Aorta (tissue), 5 donors: ENCODE measurements around the gene FAM3A. TPM values are rescaled to one million over a fixed set of nuclear protein-coding genes. Genes with fewer than 3 reads are reported as not detected.

Source experiments
- ATAC-seq: fragments of 200-7000 bp; cut with Tn5 transposase; one replicate; pipeline ENCODE4 v1.9.1; 2022; ENCODE audit warnings: moderate library complexity; ENCODE audit not compliant: low FRiP score
- DNase-seq, 2 donors: peaks; one replicate each; pipeline ENCODE4 v3.0.0-alpha.2; 2020
- H3K27ac ChIP-seq, 2 donors: one replicate each; pipeline ENCODE4 v1.5.1; 2013; ENCODE audit warnings: low read length in 2 of 2, mild to moderate bottlenecking in 2 of 2, moderate library complexity in 2 of 2, control low read depth in 1 of 2, inconsistent platforms in 1 of 2, low read depth in 1 of 2
- H3K27me3 ChIP-seq, 2 donors: one replicate each; pipeline ENCODE4 v1.6.1; 2013; ENCODE audit warnings: control low read depth in 1 of 2, low read length in 1 of 2, mild to moderate bottlenecking in 1 of 2, moderate library complexity in 1 of 2; ENCODE audit not compliant: insufficient read depth in 2 of 2, control insufficient read depth in 1 of 2
- H3K36me3 ChIP-seq, 2 donors: one replicate each; pipeline ENCODE4 v1.6.1; 2013; ENCODE audit warnings: control low read depth in 1 of 2, low read length in 1 of 2, mild to moderate bottlenecking in 1 of 2; ENCODE audit not compliant: insufficient read depth in 2 of 2, control insufficient read depth in 1 of 2
- H3K4me1 ChIP-seq, 2 donors: one replicate each; pipeline ENCODE4 v1.6.1; 2013; ENCODE audit warnings: low read length in 2 of 2, control low read depth in 1 of 2, mild to moderate bottlenecking in 1 of 2, moderate library complexity in 1 of 2; ENCODE audit not compliant: insufficient read depth in 2 of 2, control insufficient read depth in 1 of 2
- H3K4me3 ChIP-seq, 2 donors: one replicate each; pipeline ENCODE4 v1.5.1; 2013; ENCODE audit warnings: low read length in 2 of 2, control low read depth in 1 of 2, mild to moderate bottlenecking in 1 of 2
- H3K9me3 ChIP-seq: one replicate; pipeline ENCODE4 v1.6.1; 2013; ENCODE audit warnings: mild to moderate bottlenecking, low read length; ENCODE audit not compliant: control insufficient read depth
- WGBS, 2 donors: extraction: QIAGEN DNeasy Blood & Tissue Kit; methylation state at CpG; one replicate each; pipeline ENCODE4 v1.1.7; 2013; 5-methylcytosine and 5-hydroxymethylcytosine counted together
- intact Hi-C, 2 donors: fragments of 100-400 bp; cut with DNase I; formaldehyde crosslinking; loops; one replicate each; pipeline versions ENCODE4 v1.14.2 to v1.15.0; 2022
- polyA plus RNA-seq, 2 donors: library from polyadenylated mRNA; stranded (reverse); fragments of 200-250 nt; gene quantifications; one replicate each; pipeline ENCODE4 v1.2.3, GENCODE V29; 2013
- total RNA-seq, 2 donors: library from RNA; stranded (reverse); fragmentation: NEBNext Ultra II Directional; extraction: Animal tissue kit (Norgen Biotek cat#: 25700); gene quantifications; one replicate each; pipeline ENCODE4 v1.2.1, GENCODE V29; 2021
- donor health status: healthy with polysubstance abuse.
- donor health status: Bipolar disorder and iron deficiency.
- donor health status: DM: no; HTN: no; CAD: no.
- donor health status: DM: no; HTN: no; CAD: no.
- donor health status: DM: yes; HTN: yes; CAD: no.

Gene FAM3A
- total and polyA plus RNA-seq, 4 donors, result 26.1 to 101 (median 38.0) TPM

DNA sequence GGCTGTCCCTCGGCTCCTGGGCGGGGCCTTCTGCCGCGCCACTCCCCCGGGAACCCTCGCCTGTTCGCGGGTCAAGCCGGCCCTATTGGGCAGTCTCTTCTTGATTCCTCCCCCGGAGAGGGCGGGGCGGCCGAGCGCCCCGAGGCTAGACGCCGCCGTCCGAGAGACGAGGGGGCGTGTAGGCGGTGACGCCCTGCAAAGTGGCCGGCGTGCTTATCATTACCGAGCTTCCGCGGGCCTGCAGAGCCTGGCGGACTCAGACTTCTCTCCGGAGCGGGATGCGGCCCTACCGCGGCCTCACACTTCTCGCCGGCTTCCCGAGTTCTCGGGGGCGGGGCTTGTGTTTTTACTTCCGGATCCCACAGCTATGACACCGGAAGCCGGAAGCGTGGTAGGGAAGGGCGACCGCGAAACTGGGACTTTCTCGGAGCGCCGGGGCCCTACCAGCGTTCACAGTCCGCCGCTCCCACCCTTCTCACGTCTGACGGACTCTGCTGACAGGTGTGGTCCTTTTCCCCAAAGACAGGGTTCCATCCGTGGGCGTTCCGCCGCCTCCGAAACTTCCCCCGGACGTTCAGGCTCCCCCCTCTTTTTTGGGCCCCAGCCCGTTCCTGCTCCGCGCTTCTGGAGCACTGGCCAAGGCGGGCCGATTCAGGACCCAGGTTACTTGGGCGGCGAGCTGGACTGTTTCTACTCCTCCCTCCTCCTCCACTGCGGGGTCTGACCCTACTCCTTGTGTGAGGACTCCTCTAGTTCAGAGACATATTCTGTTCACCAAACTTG, 31.4 kb upstream of the FAM3A start, which contains the start of gene IKBKG:
TSS of gene IKBKG (plus strand) at position 376 of the 783 bp plus-strand sequence. CDS start 4,383 bp downstream, outside the sequence.
- Histone ChIP-seq H3K36me3 (no peaks in the 10 kb centered on the region), H3K9me3 (no peaks in the 10 kb centered on the region), H3K4me3 (peak within 1 kb of the TSS; percentile 9 to 24), H3K27ac (peak within 1 kb of the TSS in 1 of 2 donors; percentile 72), H3K27me3 (no peaks in the 10 kb centered on the region), H3K4me1 (no peaks in the 10 kb centered on the region)
- WGBS, 2 donors, result 1 to 27% methylated on average over 63 to 69 of the region's 69 CpGs
- intact Hi-C loops, result no loop called here
- ATAC-seq (peak; percentile 95), DNase-seq (peak; percentile 93 to 94)

DNA sequence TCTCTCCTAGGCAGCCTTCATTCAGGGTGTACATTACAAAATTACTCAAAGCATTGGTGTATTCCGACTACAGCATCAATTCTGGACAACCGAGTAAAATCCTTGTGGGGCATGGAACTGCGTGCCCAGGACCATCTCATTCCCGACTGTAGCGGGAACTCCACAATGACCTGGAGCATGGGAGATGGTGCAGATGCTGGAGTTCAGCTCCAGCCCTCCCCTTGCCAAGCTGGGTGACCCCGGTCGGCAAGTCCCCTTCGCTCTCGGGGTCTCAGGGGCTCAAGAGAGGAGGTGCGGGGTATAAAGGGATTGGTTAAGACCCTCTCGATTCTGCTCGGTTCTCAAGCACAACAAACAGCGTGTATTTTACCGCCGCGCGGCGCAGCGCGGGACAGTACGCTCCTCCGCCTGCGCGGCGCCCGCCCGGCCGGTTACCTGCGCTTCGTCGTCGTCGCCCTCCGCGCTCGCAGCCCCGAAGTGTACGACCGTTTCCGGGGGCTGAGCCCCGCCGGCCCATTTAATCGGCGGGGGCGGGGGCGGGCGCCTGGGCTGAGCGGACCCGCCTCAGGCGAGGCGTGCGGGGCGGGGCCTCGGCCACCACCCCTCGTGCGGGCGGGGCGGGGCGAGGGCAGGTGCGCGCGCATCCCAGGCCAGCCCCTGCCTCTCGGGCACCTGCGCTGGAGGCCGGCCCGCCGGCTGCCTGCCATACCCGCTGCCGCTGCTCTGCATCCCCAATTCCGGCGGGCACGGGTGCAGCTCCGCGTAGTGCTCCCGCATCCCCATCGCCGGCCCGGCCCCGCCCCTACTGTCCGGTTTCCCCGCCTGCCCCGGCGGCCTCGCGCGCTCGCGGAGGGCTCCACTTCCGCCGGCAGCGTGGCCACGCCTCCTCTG, 30.6 kb upstream of the FAM3A start, which contains the start of gene G6PD:
TSS of gene G6PD (minus strand) at position 493 of the 891 bp plus-strand sequence. CDS start 691 bp downstream, outside the sequence.
- DNase-seq (no peak), ATAC-seq (peak; percentile 83)
- Histone ChIP-seq H3K36me3 (no peaks in the 10 kb centered on the region), H3K27ac (peak within 1 kb of the TSS in 1 of 2 donors; percentile 72), H3K9me3 (no peaks in the 10 kb centered on the region), H3K4me3 (peak within 1 kb of the TSS; percentile 9 to 24), H3K4me1 (no peaks in the 10 kb centered on the region), H3K27me3 (no peaks in the 10 kb centered on the region)
- intact Hi-C loops, result no loop called here
- WGBS, 2 donors, result 0 to 38% methylated on average over 77 to 92 of the region's 92 CpGs

DNA sequence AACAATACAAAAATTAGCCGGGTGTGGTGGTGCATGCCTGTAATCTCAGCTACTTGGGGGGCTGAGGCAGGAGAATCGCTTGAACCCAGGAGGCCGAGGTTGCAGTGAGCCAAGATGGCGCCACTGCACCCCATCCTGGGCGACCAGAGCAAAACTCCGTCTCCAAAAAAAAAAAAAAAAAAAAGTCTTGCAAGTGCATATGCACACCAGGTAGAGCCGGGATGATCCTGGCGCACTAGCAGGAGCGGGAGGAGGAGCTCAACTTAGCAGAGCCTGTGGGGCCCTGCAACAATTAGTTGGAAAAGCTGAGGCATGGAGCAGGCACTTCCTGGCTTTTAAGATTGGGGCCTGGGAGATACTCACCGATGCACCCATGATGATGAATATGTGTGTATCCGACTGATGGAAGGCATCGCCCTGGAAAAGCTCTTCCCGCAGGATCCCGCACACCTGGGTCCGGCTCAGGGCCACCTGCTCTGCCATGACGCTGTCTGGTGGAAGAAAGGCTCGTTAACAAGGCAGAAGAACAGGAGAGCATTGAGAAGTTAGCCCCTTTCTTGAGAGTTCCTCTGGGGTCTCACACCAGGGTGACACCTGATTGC, 29.7 kb upstream of the FAM3A start:
- ATAC-seq (no peak), DNase-seq (no peak)
- 89 to 95% methylated on average over 17 of the region's 17 CpGs for WGBS, 2 donors
- peak overlapping the region in 1 of 2 donors; percentile 24 for H3K4me3 ChIP-seq
- H3K9me3 ChIP-seq, result no peaks in the 10 kb centered on the region
- intact Hi-C loops, result no loop called here
- H3K36me3 ChIP-seq, result no peaks in the 10 kb centered on the region
- H3K27ac ChIP-seq, result no peak overlapping the region
- no peaks in the 10 kb centered on the region for H3K4me1 ChIP-seq
- no peaks in the 10 kb centered on the region for H3K27me3 ChIP-seq

GRCh38 chrX:154542723-154543424, 26.8 kb upstream of the FAM3A start:
- intact Hi-C loops, result no loop called here
- Histone ChIP-seq H3K4me1 (no peaks in the 10 kb centered on the region), H3K9me3 (no peaks in the 10 kb centered on the region), H3K27ac (peak overlapping the region in 1 of 2 donors; percentile 95), H3K36me3 (no peaks in the 10 kb centered on the region), H3K4me3 (no peak overlapping the region), H3K27me3 (no peaks in the 10 kb centered on the region)
- DNase-seq (peak in 1 of 2 donors; percentile 55), ATAC-seq (no peak)
- 41 to 57% methylated on average over 20 of the region's 20 CpGs for WGBS, 2 donors

DNA sequence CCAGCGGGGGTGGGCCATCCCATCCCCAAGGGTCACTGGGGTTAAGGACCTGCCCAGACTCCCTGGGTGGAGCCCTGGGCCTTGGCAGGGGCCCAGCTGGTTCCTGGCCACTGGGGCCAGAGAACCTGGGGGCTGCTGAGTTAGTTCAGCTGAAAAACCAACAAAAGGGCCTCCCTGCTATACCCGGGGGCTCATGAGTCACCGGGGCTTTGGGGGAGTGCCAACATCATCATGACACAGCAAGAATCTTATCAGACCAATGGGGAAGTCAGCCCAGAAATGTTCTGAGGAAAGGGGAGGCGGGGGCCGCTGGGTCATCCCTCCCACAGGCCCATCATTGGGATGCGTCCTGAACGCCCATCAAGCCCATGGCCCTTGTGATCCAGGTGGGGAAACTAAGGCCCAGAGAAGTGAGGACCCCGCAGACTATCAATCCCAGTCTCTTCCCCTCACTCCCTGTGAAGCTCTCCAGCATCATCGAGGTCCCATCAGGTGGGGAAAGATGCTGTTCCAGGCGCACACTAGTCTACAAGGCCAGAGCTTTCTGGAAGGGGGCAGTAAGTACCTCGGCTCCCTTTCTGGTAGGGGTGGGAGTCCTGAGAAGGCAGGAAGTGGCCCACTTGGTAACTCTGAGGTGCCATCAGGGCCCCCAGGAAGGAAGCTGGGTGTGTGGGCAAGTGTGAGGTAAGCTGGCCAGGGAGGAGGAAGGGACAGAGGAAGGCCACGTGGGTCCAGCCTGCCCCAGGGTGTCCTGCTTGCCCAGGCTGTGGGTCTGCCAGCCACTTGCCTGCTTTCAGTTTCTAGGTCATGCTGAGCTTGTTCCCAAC, 26.1 kb upstream of the FAM3A start:
- peak; percentile 86 for ATAC-seq
- no peaks in the 10 kb centered on the region for H3K4me1 ChIP-seq

DNA sequence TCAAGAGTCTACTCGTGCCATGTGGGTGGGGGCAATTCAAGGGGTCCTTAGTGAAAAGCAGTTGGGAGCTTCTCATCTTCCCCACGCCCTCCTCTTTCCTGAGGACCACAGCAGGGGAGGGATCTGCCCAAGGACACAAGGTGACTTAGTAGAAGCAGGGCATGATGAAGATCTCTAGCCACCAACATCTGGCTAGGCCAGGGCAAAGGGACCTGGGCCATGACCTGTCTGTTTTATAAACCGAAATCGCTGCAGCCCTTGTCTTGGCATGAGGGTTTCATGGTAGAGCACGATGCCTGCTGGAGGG, 25.5 kb upstream of the FAM3A start:
- WGBS, 2 donors, result 26 to 48% methylated on average over 5 of the region's 5 CpGs
- Histone ChIP-seq H3K27me3 (no peaks in the 10 kb centered on the region), H3K4me1 (no peaks in the 10 kb centered on the region), H3K27ac (peak overlapping the region in 1 of 2 donors; percentile 87), H3K36me3 (no peaks in the 10 kb centered on the region), H3K9me3 (no peaks in the 10 kb centered on the region), H3K4me3 (no peak overlapping the region)
- intact Hi-C loops, result no loop called here
- DNase-seq (no peak), ATAC-seq (no peak)

More for the DNA sequence above, 26.1 kb upstream of the FAM3A start:
- intact Hi-C loops, result no loop called here
- H3K27me3 ChIP-seq, result no peaks in the 10 kb centered on the region
- no peaks in the 10 kb centered on the region for H3K9me3 ChIP-seq
- H3K27ac ChIP-seq, result peak overlapping the region in 1 of 2 donors; percentile 95
- WGBS, 2 donors, result 25 to 50% methylated on average over 12 of the region's 12 CpGs
- no peaks in the 10 kb centered on the region for H3K36me3 ChIP-seq
- peak; percentile 90 to 93 for DNase-seq
- H3K4me3 ChIP-seq, result no peak overlapping the region

GRCh38 chrX:154540897-154541535, 25.0 kb upstream of the FAM3A start:
- no peaks in the 10 kb centered on the region for H3K36me3 ChIP-seq
- no peak overlapping the region for H3K4me3 ChIP-seq
- 46 to 58% methylated on average over 19 of the region's 19 CpGs for WGBS, 2 donors
- no peaks in the 10 kb centered on the region for H3K27me3 ChIP-seq
- ATAC-seq (no peak), DNase-seq (peak in 1 of 2 donors; percentile 56)
- intact Hi-C loops, result no loop called here
- H3K4me1 ChIP-seq, result no peaks in the 10 kb centered on the region
- H3K9me3 ChIP-seq, result no peaks in the 10 kb centered on the region
- H3K27ac ChIP-seq, result peak overlapping the region in 1 of 2 donors; percentile 87
